Left kidney (tissue), 2 donors: ENCODE data around the gene SHISA8. TPM values are rescaled to one million over a fixed set of nuclear protein-coding genes. Genes with fewer than 3 reads are reported as not detected.
"Not testable (repeated sequence)": the region's sequence is repeated elsewhere in the genome, so short reads cannot be mapped to it uniquely, and the experiment has no call there.

Source experiments
- DNase-seq: peaks from one replicate; pipeline ENCODE4 v3.0.0-alpha.2; 2013
- polyA plus RNA-seq: library from polyadenylated mRNA; unstranded; fragments of 120-200 nt; gene quantifications from one replicate; pipeline ENCODE4 v1.2.1, GENCODE V29; 2013; ENCODE audit not compliant: insufficient read length

SHISA8 gene
- polyA plus RNA-seq, 1 donor, result 0.38 TPM

DNA sequence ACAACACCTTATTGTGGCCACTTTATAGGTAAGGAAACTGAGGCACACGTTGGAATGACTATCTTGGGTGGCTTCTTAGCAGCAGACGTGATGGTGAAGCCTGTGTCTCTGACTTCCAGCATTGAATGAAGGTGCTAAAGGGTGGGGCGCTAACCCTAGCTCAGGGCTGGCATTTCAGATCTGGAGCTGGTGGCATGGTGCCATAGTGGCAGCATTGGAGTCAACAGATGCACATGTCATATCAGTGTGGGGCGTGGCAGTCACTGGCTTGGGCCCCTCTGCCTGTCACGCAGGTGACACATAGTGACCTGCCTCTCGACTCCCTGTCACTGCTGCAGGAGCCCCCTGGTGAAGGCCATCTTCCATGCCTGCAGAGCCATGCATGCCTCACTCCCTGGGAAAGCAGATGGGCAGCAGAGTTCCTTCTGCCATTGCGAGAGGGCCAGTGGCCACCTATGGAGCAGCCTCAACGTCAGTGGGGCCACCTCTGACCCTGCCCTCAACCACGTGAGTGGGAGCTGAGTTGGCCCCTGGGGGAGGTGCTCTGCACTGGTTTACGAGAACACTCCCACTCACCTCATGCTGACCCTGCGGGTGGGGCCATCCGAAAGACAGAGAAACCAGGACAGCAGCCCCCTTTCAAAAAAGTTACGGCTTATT lies 14.8 kb downstream of the SHISA8 start:
- DNase-seq, result no peak

DNA sequence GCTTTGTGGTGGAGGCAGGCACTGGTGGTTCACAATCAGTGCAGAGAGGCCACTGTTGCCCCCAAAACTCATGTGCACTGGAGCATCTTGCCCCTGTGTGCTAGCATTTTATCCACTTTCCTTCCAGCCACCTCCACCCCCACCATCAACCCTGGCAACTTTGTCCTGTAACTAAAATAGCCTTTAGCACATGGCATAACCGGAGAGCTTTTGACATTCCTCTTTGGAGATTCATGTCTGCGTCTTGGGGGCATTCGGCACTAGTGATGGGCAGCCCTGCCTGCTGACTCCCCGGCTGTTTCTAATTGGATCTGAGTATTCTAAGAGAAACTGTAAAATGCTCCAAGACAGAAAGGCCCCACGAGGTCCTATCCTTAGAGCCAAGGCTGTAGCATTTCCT lies 15.8 kb downstream of the SHISA8 start:
- DNase-seq, result no peak

DNA sequence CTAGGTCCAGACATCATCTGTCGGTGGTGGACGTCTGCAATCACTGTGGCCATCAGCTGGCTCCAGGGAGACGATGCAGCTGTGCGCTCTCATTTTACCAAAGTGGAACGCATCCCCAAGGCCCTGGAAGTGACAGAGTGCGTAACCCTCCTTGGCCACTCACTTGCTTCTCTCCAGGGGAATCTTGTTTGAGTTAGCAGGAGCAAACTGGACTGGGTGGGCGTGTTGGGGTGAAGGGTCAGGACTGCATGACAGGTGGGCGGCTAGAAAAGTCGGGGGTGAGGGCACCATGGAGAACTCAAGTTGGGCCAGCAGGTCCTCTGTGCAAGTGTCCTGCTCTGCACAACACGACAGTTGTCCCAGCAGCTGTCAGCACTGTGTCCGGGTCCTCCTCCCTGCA lies 16.2 kb downstream of the SHISA8 start:
- DNase-seq, result no peak

DNA sequence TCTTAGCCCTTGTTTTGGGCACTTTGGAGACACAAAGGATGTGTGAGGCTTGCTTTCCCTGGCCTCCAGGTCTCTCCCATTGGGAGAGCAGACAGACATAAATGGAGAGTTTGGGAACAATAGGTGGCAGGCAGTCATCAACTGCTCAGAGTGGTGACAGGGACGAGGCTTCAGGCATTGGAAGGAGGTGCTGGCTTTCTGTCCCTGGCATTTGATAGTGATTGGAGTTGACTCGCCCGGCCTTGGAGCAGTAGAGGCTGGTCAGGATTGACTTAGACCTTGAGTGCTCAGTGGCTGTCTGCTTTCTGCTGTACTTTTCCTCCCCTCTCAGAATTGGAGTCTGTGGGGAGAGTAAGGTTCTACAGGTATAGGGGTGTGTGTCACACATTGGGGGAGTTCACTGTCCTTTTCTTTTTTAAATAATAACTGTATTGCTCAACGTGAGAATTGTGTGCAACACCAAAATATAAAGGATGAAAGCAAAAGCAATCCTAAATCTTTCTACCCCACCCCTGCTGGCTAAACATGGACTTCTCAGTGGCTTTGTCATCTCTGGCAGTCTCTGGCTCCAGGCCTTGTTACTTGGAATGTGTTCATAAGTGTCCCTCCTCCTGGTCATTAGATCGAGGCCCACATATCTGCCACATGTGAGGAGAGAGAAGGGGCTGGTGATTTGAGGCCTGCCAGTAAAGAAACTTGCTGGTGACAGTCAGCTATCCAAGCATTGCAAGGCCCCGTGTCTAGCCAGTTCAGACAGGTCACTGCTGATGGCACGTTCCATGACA lies 21.1 kb downstream of the SHISA8 start:
- no peak for DNase-seq

DNA sequence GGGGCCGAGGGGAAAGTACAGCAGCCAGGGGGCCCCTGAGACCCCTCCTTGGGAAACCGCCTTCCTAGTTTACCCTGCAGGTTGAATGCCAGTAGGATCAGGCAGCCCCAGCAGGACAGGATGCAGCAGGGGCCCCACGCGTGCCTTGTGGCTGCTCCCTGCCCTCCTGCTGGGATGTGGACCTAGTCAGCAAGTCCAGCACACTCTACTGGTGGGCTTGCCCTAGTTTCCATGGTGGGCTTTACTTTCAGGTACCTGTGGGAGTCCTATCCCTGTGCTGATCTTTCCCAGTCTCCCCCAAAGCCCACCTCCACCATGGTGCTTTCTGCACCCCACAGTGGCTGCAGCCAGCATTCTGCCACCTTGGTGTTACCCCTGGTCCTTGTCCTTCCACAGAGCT lies 22.2 kb downstream of the SHISA8 start:
- no peak for DNase-seq

DNA sequence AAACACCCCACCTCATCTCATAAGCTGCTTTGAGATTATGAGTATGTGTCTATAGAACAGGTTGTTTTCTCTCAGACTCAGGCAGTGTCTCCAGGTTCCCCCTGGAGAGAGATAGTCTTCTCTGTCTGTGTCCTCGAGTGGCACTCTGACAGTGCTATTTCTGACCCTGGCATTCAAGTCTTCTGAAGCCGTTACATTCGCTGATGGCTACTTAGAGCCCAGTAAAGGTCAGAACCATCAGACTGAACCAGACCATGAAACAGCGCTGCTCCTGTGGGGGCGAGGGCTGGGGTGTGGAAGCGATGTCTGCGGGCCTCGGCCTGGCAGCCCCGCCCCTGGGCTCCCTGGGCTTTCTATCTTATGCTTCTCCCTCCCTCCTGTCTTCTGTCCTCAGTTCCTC lies 23.5 kb downstream of the SHISA8 start:
- DNase-seq, result no peak

DNA sequence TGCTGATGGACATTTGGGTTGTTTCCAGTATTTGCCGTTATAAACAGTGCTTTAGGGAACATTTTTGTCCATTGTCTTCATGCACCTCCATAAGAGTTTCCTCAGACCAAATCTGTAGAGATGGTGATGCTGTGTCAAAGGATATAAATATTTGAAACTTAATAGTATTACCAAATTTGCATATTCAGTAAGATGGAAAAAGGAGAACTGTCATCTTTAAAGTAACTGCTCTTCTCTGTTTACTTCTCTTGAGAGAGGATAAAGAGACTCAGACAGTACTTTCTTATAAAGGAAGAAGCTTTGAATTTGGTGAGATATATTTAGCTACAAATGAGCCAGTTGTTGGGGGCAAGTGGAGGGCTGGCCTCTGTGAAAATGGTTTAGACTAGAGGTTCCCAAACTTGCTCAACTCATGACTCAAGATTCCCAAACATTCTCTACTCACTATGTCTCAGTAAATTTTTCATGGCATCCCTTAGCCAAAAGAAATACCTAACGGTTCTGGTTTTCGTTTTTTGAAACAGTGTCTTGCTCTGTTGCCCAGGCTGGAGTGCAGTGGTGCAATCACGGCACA lies 26.2 kb downstream of the SHISA8 start:
- no peak for DNase-seq

DNA sequence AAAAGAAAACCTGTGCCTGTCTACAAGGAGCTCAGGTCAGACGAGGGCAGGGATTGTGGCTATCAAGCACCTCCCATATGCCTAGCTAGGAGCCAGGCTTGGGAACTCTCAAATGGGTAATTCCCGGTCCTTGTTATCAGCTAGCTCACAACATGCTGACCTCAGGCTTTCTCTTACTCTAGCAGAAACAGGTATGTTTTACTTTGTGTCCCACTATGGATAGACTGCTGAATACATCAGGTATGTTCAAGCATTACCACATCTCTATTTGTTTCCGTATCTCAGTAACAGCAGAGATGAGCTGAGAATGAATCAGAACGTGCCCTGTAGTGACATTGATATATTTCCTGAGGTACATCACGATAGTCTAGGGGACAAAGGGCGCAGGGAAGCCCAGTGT lies 29.4 kb downstream of the SHISA8 start:
- no peak for DNase-seq

DNA sequence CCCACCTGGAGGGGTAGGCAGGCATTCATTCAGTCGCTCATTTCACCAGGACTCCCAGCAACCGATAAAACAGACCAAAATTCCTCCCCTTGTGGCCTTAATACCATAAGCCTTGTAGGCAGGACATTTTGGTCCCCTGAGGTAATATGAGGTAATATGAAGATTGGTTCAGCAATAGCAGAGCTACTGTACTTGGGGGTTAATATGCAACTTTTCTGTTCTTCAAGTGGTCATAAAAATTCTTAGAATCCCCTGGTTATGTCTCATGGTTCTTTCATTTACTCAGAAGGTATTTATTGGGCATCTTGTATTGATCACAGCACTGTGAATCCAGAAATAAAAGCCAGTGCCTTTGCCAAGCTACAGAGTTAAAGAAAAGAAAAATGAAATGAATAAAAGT lies 29.8 kb downstream of the SHISA8 start:
- no peak for DNase-seq

DNA sequence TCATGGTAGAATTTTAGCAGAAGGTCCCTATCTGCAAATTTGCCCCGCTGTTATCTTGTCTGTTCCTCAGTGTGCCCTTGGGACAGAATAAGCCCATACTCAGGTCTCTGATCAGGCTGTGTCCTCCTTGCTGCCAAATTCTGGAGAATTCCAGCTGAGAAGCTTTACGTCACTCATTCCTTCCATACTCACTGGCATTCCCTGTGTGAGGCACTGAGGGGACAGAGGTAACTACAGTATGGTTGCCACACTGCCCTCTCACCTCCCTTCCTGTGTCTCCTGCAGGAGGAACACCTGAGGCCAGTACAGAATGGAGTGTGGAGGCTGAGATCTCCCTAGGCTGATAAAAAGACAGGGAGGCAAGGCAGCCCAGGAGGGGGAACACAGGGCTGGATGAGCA lies 31.5 kb downstream of the SHISA8 start:
- DNase-seq, result no peak

DNA sequence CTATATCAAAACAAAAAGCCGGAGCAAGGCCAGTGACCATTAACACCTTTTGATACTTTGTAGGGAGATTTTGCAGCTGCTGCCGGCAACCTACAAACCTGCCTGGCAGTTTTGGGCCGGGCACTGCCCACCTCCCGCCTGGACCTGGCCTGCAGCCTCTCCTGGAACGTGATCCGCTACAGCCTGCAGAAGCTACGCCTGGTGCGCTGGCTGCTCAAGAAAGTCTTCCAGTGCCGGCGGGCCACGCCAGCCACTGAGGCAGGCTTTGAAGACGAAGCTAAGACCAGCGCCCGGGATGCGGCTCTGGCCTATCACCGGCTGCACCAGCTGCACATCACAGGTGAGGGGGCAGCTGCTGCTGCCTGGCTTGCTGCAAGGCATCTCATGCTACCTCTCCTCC lies 34.2 kb downstream of the SHISA8 start:
- DNase-seq, result no peak

DNA sequence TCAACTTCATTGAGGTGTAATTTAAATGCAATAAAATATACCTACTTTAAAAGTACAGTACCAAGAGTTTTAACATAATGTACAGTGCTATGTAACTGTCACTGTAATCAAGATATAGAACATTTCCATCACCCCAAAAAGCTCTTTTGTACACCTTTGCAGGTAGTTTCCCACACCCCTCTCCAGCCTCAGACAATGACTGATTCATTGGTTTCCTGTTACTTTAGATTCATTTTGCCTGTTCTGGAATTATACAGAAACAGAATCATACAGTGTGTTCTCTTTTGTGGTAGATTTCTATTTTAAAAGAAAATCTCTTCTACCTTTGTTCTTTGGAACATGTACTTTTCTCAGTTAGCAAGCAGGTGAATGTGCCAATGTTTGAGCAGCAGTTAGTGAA lies 38.2 kb downstream of the SHISA8 start:
- DNase-seq, result no peak

DNA sequence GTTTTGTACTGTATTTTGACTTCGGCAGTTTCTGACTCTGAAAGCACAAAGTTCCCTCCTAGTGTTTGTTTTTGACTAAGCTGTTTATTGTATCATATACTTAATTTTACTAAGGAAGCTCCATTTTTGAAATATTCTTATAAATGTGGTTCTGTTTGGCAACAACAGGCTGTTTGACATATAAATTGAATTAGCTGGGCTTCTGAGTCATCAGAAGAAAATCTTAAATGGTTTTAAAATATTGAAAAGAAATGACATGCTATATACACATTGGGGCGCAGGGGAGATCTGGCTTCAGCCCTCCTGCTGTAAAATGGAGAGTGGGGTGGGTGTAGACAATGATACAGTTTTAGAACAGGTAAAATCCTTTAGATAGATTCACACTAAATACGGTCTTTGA lies 38.6 kb downstream of the SHISA8 start:
- DNase-seq, result no peak

DNA sequence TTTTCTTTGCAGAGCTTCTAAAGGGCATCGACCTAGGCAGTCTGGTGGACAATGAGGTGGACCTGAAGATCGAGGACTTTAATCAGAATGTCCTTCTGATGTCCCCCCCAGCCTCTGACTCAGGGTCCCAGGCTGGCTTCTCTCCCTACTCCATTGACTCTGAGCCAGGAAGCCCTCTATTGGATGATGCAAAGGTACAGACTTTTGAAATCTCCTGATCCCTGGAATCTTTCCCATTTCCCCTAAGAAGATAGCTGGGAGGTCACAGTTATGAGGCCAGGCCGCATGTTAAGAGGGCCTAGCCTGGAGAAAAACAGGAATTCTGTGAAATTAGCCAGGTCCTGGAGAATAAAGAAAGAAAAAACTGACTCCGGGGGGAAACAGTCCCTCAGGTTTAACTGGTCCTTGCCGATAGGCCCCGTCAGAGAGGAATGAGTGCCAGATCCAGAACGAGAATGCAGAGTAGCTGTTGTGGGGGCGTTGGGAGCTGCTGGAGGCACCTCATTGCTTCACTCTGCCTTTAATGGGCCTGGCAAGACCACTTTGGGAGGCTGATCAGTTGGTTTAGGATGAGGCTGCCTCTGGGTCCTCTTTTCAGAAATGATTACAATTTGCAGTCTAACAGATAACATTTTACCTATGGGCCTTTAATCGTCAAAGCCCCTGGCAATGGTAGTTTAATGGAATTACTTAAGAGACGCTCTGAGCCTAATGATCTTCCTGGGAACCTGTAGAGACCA lies 39.2 kb downstream of the SHISA8 start:
- DNase-seq, result no peak

DNA sequence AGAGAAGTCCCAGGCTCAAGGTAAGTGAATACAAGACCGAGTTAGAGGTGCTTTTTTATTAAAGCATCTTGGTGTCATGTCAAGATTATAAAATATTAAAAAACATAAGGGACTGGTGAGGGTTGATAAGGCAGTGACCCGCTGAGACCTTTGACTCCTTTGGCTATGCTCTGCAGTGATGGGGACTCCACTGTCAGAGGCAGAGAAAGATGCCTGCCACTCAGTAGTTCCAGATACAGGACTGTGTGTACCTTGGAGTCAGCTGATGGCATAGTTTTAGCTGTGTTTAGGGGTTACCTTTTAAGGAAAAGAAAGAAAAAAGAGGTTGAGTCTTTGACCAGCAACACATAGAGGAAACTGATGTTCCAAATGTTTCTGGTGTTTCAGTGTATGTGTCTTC lies 40.8 kb downstream of the SHISA8 start:
- no peak for DNase-seq

DNA sequence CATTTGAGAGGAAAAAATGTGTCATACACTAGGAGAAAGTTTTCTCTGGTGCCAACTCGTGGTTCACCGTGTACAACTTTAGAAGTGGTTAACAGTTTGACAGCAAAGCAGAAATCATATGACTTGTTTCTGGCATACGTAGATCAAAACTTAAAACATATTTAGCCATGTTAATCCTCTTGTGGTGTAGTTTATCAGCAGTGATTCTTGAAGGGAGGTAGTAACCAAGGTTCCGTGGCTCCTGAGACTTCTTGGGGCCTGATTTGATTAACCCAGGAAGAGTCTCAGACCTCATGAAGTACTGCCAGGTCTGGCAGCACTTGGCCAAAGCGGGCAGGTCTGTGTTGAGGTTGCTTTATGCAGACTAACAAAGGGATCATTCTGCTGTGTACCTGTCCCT lies 41.5 kb downstream of the SHISA8 start:
- no peak for DNase-seq

DNA sequence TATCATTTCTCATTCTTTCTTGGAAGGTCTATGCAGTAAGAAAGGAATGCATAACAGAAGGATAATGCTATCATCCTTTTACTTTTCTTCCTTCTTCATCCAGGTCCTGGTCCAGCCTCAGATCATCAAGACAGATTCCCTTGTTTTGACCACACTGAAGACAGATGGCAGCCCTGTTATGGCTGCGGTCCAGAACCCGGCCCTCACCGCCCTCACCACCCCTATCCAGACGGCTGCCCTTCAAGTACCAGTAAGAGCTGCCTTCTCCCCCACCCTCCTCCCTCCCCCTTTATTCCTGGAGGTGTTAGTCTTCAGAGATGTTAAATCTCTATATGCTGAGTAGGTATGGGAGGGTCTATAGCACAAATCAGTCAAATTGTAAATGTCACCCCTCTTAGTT lies 44.1 kb downstream of the SHISA8 start:
- DNase-seq, result no peak

DNA sequence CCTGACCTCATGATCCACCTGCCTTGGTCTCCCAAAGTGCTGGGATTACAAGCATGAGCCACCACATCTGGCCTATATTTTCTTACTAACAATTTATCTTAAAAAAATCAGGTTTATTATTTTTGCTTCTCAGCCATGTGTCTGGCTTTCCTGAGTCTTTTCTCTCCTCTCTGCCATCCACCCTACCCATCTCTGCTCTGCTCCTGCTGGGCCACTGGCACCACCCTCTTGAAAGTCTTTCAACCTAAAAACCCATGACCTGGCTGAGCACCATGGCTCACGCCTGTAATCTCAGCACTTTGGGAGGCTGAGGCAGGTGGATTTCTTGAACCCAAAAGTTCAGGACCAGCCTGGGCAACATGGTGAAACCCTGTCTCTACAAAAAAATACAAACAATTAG lies 44.8 kb downstream of the SHISA8 start:
- not testable (repeated sequence) for DNase-seq

DNA sequence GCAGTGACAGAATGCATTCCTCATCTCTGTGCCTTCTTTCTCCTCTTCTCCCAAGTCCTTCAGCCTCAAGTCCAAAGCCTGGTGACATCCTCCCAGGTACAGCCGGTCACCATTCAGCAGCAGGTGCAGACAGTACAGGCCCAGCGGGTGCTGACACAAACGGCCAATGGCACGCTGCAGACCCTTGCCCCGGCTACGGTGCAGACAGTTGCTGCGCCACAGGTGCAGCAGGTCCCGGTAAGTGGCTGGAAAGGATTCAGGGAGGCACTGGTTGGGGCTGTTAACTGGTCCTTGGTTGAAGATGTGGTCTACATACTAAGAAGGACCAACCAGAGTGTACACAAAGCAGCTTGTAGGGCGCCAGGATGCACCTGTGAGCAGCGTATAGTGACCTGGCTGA lies 46.3 kb downstream of the SHISA8 start:
- DNase-seq, result no peak

DNA sequence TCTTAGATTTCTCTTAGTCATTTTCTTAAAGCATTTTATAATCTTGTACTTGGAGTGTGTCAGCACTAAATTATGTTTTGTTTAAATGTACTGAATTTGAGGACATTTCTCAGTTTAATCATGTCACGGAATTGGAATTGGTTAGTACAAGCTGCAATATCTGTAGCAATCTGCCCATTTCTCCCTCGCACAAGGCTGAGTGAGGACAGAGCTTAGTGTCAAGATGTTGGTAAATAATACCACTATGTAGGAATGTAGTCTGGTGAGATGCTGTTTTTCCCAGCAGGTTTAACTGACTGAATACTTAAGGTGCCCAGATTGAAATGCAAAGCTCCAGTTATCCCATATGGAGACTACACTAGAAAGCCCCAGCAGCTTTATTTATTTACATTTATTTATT lies 51.4 kb downstream of the SHISA8 start:
- no peak for DNase-seq

DNA sequence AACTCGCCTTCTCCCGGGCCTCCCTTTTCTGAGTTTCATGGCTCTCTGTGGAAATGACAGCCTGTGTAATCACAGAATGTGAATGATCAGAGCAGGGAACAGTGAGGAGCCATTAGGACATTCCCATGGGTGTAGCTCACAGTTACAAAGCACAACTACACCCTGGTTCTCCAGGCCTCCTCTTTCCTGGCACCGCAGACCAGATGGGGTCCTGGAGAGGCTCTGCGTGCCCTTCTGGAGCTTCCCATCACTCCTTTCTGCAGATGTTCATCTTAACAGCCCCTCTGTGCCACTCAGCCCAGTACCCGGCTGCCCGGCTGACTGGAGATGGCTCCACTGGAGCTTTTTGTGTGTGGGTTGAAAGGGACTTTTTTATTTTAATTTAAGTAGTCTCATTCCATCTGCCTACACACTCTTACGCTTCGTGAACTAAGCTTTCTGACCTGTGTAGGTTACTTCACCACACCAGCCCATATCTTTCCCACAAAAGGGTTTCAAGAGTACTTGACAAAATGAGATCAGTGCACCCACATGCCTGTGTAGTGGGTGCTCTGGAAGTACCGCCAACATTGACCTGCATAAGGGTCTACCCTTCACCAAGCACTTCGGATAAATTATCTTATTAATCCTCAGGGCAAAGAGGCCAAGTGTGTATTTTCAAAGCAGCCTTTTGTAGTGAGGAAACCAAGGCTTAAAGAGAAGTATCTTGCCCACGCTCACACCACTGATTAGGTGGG lies 52.2 kb downstream of the SHISA8 start:
- DNase-seq, result no peak

DNA sequence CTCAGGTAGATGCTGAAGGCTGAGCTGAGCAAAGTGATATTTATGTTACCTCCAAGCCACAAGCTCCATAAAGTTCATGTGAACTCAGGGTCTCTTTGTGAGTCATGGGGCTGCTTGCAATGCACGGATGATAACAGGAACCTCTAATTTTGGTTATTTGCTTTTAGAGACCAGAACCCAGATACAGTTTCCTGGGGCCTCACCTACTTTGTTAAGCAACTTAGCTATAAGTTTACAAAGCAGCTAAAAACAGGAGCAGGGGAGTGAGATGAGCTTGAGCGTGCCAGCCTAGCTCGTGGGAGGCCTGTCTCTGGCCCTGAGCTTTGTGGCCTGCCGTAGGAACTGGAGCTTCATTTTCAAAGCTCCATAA lies 52.7 kb downstream of the SHISA8 start:
- DNase-seq, result peak; percentile 50
